ENCODE measurements around the gene RPS21.

DNA sequence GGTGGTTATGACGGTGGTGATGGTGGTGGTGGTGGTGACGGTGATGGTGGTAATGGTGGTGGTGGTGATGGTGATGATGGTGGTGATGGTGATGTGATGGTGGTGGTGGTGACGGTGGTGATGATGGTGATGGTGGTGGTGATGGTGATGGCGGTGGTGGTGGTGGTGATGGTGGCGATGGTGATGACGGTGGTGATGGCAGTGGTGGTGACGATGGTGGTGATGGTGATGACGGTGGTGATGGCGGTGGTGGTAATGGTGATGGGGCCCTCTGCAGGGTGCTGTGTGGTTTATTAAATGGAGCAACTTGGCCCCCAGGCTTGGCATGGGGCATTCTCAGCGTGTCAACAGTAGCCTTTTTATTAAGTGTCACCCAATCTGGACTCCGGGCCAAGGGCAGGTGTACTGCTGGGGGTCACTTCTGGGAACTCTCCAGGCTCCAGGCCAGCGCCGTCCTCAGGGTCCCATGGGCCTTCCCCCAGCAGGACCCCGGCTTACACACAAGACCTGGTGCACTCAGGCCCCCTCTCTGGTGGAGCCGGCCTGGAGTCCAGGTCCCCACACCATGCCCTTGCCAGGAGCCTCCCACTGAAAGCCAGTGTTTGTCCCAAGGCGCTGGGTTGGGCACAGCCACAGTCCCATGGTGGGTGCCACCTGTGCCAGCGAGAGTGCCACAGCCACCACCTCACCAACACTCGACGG lies 11.4 kb downstream of the RPS21 start:
- TF ChIP-seq POLR2A (IDR thresholded peaks at IDR 0.05; ENCODE audit: low read depth, low read length), result no peak
- no peak for TF ChIP-seq POLR2AphosphoS5 (IDR thresholded peaks at IDR 0.05; ENCODE audit: low read depth, low read length)

All from GM12892 (cell line).